Neural cell (in vitro differentiated cells): ENCODE results near the gene GPR146. TPM values are rescaled to one million over a fixed set of nuclear protein-coding genes. Genes with fewer than 3 reads are reported as not detected.

Experiments
- H2AFZ ChIP-seq: fragments of 200-600, 300-800 bp; sonication (generic), shearing (Covaris generic); 2 replicates; pipeline ENCODE4 v1.6.0; 2014; ENCODE audit warnings: low read depth, mild to moderate bottlenecking, antibody characterized with exemption, low read length, moderate library complexity
- H3F3A ChIP-seq: fragments of 200-600 bp; shearing (Covaris generic); 2 replicates; pipeline ENCODE4 v1.6.1; 2016; ENCODE audit warnings: mild to moderate bottlenecking, moderate library complexity, mixed read lengths, antibody characterized with exemption, low read length; ENCODE audit not compliant: insufficient read depth, poor library complexity, severe bottlenecking
- H3K27ac ChIP-seq: fragments of 200-600, 300-800 bp; sonication (generic), shearing (Covaris generic); 2 replicates; pipeline ENCODE4 v1.5.1; 2014; ENCODE audit warnings: mild to moderate bottlenecking, low read length, moderate library complexity
- H3K27me3 ChIP-seq: fragments of 300-800, 200-600 bp; sonication (generic), shearing (Covaris generic); 2 replicates; pipeline ENCODE4 v1.6.0; 2014; ENCODE audit warnings: mild to moderate bottlenecking, low read depth, low read length, moderate library complexity; ENCODE audit not compliant: insufficient read depth
- H3K36me3 ChIP-seq: fragments of 300-800, 200-600 bp; sonication (generic), shearing (Covaris generic); 2 replicates; pipeline ENCODE4 v1.5.1; 2014; ENCODE audit warnings: mild to moderate bottlenecking, antibody characterized with exemption, low read length, moderate library complexity; ENCODE audit not compliant: insufficient read depth
- H3K4me2 ChIP-seq: fragments of 300-800, 200-600 bp; sonication (generic), shearing (Covaris generic); 2 replicates; pipeline ENCODE4 v1.6.0; 2014; ENCODE audit warnings: mild to moderate bottlenecking, low read length
- H3K4me3 ChIP-seq: fragments of 300-800, 200-600 bp; sonication (generic), shearing (Covaris generic); 2 replicates; pipeline ENCODE4 v1.5.1; 2014; ENCODE audit warnings: mild to moderate bottlenecking, low read length, moderate library complexity
- H3K79me2 ChIP-seq: fragments of 200-600 bp; shearing (Covaris generic); replicated peaks from 2 replicates; pipeline ENCODE4 v1.6.0; 2014; ENCODE audit warnings: mild to moderate bottlenecking, low read length, moderate library complexity; ENCODE audit not compliant: insufficient read depth
- H3K9ac ChIP-seq: fragments of 300-800, 200-600 bp; sonication (generic), shearing (Covaris generic); 2 replicates; pipeline ENCODE4 v1.6.1; 2016; ENCODE audit warnings: mild to moderate bottlenecking, low read length, mixed read lengths
- H3K9me2 ChIP-seq: fragments of 200-600 bp; shearing (Covaris generic); 2 replicates; pipeline ENCODE4 v1.6.1; 2016; ENCODE audit warnings: mild to moderate bottlenecking, low read length, mixed read lengths; ENCODE audit not compliant: insufficient read depth
- H3K9me3 ChIP-seq: fragments of 200-600, 300-800 bp; sonication (generic), shearing (Covaris generic); 2 replicates; pipeline ENCODE4 v1.6.1; 2016; ENCODE audit warnings: mild to moderate bottlenecking, mixed run types, low read length, moderate library complexity, mixed read lengths
- H4K20me1 ChIP-seq: fragments of 200-600 bp; shearing (Covaris generic); 2 replicates; pipeline ENCODE4 v1.6.1; 2016; ENCODE audit warnings: mild to moderate bottlenecking, mixed run types; ENCODE audit not compliant: insufficient read depth
- EP300 ChIP-seq: fragments of 450-650 bp; conservative IDR thresholded peaks from 2 replicates; pipeline ENCODE4 v1.6.1; 2014; ENCODE audit warnings: antibody characterized with exemption, mild to moderate bottlenecking, moderate library complexity; ENCODE audit not compliant: poor library complexity, severe bottlenecking
- MXI1 ChIP-seq: fragments of 450-650 bp; conservative IDR thresholded peaks from 2 replicates; pipeline ENCODE4 v1.6.1; 2014; ENCODE audit warnings: antibody characterized with exemption, mild to moderate bottlenecking; ENCODE audit not compliant: poor library complexity, severe bottlenecking
- POLR2AphosphoS5 ChIP-seq: IDR thresholded peaks from 2 replicates; pipeline ENCODE4 v1.6.1; 2012
- RAD21 ChIP-seq: fragments of 450-650 bp; conservative IDR thresholded peaks from 2 replicates; pipeline ENCODE4 v1.6.1; 2014; ENCODE audit warnings: antibody characterized with exemption, mild to moderate bottlenecking, moderate library complexity
- REST ChIP-seq: IDR thresholded peaks from 2 replicates; pipeline ENCODE4 v1.6.1; 2012; ENCODE audit warnings: borderline replicate concordance
- SMC3 ChIP-seq: fragments of 450-650 bp; conservative IDR thresholded peaks from 2 replicates; pipeline ENCODE4 v1.6.1; 2014; ENCODE audit warnings: antibody characterized with exemption, mild to moderate bottlenecking, moderate library complexity; ENCODE audit not compliant: poor library complexity
- TAF1 ChIP-seq: IDR thresholded peaks from 2 replicates; pipeline ENCODE4 v1.6.1; 2012; ENCODE audit warnings: low read depth
- polyA plus RNA-seq: library from polyadenylated mRNA; depleted of rRNA; stranded (reverse); fragments of >200 nt; gene quantifications from 2 replicates; pipeline ENCODE4 v1.2.3, GENCODE V29; 2014
- TF ChIP-seq, protein P1 (sequence below): fragments of 450-650 bp; IDR thresholded peaks from 2 replicates; pipeline ENCODE4 v1.5.1; 2014; ENCODE audit warnings: antibody characterized with exemption, mild to moderate bottlenecking, moderate library complexity; ENCODE audit not compliant: poor library complexity, severe bottlenecking

GPR146 gene
- polyA plus RNA-seq, 1 donor from 2014 or later = not detected

DNA sequence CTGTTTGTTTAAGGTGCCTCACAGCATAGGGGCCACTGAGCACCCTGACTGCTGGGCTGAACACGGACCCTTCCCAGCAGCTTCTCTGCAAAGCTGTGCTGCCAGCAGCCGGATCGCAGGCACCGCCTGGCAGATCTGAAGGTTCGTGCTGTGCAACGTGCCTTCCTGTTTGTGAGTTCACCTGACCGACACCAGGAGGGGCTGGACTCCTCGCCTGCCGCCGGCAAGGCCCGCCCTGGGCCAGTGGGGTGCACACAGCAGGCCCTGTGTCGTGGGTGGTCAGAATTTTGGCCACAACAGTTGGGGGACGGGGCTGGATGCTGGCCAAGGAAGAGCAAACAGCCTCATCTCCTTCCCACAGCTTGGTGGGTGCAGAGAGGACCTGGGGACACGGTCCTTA lies 48.8 kb upstream of the GPR146 start:
- Histone ChIP-seq H3K9me3 (no peaks in the 10 kb centered on the region), H3K79me2 (no peaks in the 10 kb centered on the region), H3K27me3 (no peaks in the 10 kb centered on the region), H3F3A (no peaks in the 10 kb centered on the region), H2AFZ (no peak overlapping the region), H3K9ac (no peak overlapping the region), H4K20me1 (no peaks in the 10 kb centered on the region), H3K4me2 (no peak overlapping the region), H3K4me3 (no peak overlapping the region), H3K36me3 (no peaks in the 10 kb centered on the region), H3K27ac (no peak overlapping the region), H3K9me2 (no peaks in the 10 kb centered on the region)
- no peak for TF ChIP-seq EP300
- TF ChIP-seq RAD21 = no peak
- TF ChIP-seq TAF1 = no peak
- TF ChIP-seq MXI1 = no peak

DNA sequence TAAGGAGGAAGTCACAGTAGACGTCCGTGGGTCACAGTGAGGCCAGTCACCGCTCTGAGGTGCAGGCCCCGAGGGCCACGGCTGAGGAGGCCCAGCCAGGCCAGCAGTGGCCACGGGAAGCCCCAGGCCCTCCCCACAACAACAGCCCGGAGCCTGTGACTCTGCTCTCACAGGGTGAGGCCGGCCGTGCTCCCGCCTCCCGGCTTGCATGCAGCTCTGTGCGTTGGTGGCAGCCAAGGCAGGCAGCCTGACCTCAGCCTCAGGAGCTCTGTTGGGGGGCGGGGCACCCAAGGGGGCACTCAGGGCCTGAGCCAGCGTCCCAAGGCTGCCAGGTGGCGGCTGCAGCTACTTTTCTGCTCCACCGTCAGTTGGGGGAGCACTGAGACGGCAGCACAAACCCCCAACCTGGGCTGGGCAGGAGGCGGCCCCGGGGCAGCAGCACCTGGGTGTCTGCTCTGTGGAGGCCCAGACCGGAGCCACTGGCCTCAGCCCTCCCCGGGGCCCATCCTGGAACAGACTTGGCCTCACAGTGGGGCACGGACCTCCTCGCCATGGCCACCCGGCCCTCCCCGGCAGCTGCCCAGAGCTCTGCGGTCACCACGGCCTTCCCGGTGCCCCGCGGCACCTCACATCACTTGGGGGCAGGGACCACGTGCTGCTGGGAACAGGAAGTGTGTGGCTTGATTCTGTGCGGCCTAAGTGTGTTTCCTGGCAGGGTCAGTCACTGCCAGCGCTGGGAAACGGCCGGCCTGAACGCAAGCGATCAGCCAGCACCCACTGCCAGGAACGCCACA lies 48.1 kb upstream of the GPR146 start:
- Histone ChIP-seq H3K9ac (no peak overlapping the region), H3K4me2 (no peak overlapping the region), H3K9me2 (no peaks in the 10 kb centered on the region), H3F3A (no peaks in the 10 kb centered on the region), H3K36me3 (no peaks in the 10 kb centered on the region), H3K79me2 (no peaks in the 10 kb centered on the region), H3K9me3 (no peaks in the 10 kb centered on the region), H3K4me3 (no peak overlapping the region), H2AFZ (no peak overlapping the region), H4K20me1 (no peaks in the 10 kb centered on the region), H3K27me3 (no peaks in the 10 kb centered on the region), H3K27ac (no peak overlapping the region)
- TF ChIP-seq REST (no peak), RAD21 (no peak), EP300 (no peak), SMC3 (no peak), POLR2AphosphoS5 (no peak), TAF1 (no peak)
- TF ChIP-seq, protein P1, sequence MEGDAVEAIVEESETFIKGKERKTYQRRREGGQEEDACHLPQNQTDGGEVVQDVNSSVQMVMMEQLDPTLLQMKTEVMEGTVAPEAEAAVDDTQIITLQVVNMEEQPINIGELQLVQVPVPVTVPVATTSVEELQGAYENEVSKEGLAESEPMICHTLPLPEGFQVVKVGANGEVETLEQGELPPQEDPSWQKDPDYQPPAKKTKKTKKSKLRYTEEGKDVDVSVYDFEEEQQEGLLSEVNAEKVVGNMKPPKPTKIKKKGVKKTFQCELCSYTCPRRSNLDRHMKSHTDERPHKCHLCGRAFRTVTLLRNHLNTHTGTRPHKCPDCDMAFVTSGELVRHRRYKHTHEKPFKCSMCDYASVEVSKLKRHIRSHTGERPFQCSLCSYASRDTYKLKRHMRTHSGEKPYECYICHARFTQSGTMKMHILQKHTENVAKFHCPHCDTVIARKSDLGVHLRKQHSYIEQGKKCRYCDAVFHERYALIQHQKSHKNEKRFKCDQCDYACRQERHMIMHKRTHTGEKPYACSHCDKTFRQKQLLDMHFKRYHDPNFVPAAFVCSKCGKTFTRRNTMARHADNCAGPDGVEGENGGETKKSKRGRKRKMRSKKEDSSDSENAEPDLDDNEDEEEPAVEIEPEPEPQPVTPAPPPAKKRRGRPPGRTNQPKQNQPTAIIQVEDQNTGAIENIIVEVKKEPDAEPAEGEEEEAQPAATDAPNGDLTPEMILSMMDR = no peak
